Fibroblast of villous mesenchyme (primary cell): ENCODE data around the gene SEMA6A. TPM values are rescaled to one million over a fixed set of nuclear protein-coding genes. Genes with fewer than 3 reads are reported as not detected.

Experiments
- DNase-seq: peaks from one replicate; pipeline ENCODE4 v3.0.0-alpha.2; 2010; ENCODE audit warnings: low read depth
- H3K4me3 ChIP-seq: 2 replicates; pipeline ENCODE4 v1.5.1; 2011; ENCODE audit warnings: low read depth, mild to moderate bottlenecking, low read length
- total RNA-seq: library from RNA; depleted of rRNA; stranded (reverse); fragments of >200 nt; gene quantifications from 2 replicates; pipeline ENCODE4 v1.2.3, GENCODE V29; 2012
- TF ChIP-seq, protein P1 (sequence below): IDR thresholded peaks from 2 replicates; pipeline ENCODE4 v1.5.1; 2012; ENCODE audit warnings: low read depth, mild to moderate bottlenecking, low read length; ENCODE audit not compliant: insufficient read depth

The SEMA6A gene
- total RNA-seq, 1 donor = 2.2 TPM

DNA sequence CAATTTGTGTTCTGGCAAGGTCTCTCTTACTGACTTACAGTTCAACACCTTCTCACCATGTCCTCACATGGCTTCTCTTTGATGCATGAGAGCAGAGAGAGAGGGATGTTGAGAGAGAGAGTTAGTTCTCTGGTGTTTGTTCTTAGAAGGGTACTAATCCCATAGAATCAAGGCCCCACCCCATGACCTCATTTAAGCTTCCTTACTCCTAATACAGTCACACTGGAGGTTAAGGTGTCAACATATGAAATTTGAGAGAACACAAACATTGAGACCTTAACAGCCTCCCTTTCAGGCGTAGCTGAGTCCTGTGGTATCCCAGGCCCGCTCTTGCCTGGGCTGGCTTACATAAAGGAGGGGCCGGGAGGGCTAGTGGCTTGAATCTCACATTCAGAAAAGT is 10.6 kb upstream of the SEMA6A start:
- no peak for DNase-seq
- no peak overlapping the region for H3K4me3 ChIP-seq
- TF ChIP-seq, protein P1, sequence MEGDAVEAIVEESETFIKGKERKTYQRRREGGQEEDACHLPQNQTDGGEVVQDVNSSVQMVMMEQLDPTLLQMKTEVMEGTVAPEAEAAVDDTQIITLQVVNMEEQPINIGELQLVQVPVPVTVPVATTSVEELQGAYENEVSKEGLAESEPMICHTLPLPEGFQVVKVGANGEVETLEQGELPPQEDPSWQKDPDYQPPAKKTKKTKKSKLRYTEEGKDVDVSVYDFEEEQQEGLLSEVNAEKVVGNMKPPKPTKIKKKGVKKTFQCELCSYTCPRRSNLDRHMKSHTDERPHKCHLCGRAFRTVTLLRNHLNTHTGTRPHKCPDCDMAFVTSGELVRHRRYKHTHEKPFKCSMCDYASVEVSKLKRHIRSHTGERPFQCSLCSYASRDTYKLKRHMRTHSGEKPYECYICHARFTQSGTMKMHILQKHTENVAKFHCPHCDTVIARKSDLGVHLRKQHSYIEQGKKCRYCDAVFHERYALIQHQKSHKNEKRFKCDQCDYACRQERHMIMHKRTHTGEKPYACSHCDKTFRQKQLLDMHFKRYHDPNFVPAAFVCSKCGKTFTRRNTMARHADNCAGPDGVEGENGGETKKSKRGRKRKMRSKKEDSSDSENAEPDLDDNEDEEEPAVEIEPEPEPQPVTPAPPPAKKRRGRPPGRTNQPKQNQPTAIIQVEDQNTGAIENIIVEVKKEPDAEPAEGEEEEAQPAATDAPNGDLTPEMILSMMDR = no peak

DNA sequence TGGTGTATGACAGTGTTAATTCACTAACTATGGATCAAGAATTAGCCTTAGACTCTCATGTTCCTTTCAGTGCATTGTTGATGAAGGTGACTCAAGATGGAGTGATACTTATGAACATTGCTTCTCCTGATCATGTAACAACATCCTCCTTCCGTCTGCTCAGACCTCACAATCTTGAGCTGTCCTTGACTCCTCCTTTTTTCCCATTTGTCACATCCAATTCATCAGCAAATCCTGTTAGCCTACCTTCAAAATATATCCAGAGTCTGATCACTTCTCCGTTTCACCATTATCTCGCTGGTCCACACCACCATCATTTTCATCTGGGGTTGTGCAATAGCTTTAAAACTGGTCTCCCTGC is 9.2 kb upstream of the SEMA6A start:
- TF ChIP-seq, protein P1 = no peak
- no peak for DNase-seq
- H3K4me3 ChIP-seq = no peak overlapping the region

DNA sequence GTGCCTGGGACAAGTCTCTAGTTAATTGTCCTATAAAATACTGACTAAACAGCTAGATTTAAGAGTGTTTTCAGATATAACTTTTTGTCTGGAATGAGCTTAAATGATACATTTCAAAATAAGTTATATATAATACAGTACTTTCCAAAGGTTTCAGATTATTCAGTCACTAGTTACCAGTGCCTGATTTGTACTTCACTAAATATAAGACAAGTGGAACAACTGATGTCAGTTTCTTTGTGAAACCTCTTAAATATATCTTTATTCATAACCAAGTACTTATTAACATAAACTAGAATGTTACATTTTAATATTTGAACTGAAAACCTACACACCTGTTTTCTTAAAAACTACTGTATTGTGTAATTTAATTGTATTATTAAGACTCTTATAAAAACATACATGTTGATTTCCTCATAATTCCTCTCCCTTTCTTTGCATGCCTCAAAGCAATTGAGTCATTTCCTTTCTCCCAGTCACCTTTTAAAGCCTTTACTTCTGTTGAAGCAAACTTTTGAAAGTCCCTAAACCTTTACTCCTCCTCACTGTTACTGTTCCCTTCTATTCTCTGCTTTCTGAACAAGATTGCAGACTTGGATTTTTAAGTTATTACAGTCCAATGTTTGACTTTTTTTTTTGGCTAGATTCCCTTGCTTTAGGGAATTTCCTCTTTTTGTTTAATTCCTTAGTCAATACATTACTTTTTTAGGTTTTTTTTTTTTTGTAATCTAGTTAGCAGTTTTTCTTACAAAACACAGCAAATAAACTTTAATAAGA is 8.7 kb upstream of the SEMA6A start:
- no peak for DNase-seq
- TF ChIP-seq, protein P1 = no peak
- H3K4me3 ChIP-seq = no peak overlapping the region

DNA sequence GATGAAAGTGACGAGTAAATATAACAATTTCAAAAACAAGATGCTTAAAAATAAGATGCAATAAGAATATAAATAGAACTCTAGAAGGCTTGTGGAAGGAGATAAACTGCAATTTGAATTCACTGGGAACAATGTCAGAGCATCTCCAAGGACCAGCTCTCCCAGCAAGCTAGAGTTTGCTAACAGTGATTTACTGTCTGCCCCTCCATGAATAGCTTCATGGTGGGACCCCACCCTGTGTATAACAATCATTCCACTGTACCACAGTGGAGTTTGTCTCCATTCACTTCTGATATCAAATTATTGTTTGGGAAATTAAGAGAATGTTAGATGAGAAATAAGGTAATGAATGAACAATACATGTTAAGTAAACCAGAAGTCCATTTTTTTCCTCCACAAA is 7.3 kb upstream of the SEMA6A start:
- TF ChIP-seq, protein P1 = no peak
- H3K4me3 ChIP-seq = no peak overlapping the region
- no peak for DNase-seq

DNA sequence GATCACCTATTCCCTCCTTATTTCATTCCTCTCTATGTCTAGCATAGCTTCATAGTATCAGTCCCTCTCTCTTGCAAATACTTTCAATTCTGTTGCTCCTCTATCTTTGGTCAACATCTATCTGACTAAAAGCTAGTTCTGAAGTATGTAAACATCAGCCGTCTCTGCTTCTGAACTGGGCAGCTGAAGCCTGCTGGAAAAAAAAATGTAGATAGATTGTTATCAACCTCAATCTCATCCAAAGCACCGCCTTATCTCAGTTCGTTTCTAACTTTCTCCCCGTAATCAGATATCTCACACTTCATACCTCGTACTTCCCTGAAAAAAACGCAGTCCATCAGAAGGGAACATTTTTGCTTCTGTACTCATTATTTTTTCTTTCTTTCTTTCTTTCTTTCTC is 4.5 kb upstream of the SEMA6A start:
- H3K4me3 ChIP-seq = no peak overlapping the region
- peak; percentile 27 for DNase-seq
- TF ChIP-seq, protein P1 = no peak

DNA sequence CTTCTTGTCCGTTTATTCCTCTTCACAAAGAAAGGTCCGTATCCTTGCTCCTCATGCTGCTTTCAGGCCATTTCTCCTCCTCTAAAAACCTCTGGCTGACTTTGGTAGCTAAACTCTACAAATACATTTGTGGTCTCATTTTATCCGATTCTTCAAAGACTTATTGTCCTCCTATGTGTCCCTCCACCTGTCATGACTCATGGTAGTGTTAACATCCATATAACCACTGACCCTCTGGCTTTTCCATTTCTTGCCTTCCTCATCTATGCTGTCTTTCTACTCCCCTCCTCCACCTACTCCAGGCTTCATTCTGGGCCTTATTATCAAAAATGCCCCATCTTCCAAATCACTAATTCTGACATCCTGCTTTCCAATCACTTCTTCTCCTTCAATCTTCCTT is 4.1 kb upstream of the SEMA6A start:
- H3K4me3 ChIP-seq = no peak overlapping the region
- TF ChIP-seq, protein P1 = no peak
- DNase-seq = no peak
